B cell (primary cell): ENCODE data around the gene KANTR. TPM values are rescaled to one million over a fixed set of nuclear protein-coding genes. Genes with fewer than 3 reads are reported as not detected.

Experiments used
- ATAC-seq: fragments of 200-7000 bp; cut with Tn5 transposase; one replicate; pipeline ENCODE4 v1.10.0; 2021; ENCODE audit warnings: low read depth, mild to moderate bottlenecking, moderate number of reproducible peaks, moderate library complexity
- CTCF ChIA-PET: fragments of 350-600 bp; sonication (Branson Sonifier 250); formaldehyde crosslinking; loops from one replicate; lab custom pipeline; 2021; ENCODE audit warnings: antibody characterized with exemption, inconsistent platforms; lab: Charles Lee
- POLR2A ChIA-PET: fragments of 350-600 bp; sonication (Branson Sonifier 250); formaldehyde crosslinking; loops from one replicate; lab custom pipeline; 2021; ENCODE audit warnings: antibody characterized with exemption; lab: Charles Lee
- DNase-seq: peaks from one replicate; pipeline ENCODE4 v3.0.0; 2013
- H2AFZ ChIP-seq: 2 replicates; pipeline ENCODE4 v1.6.1; 2012; ENCODE audit warnings: mild to moderate bottlenecking, low read depth, low read length; ENCODE audit not compliant: insufficient read depth, poor library complexity, severe bottlenecking
- H3K27ac ChIP-seq, 2 donors: 1 replicate in 1 of 2; 2 replicates in 1 of 2; pipeline ENCODE4 v1.5.1; 2012 to 2013; ENCODE audit warnings: low read length in 2 of 2, mild to moderate bottlenecking in 2 of 2, moderate library complexity in 1 of 2
- H3K27me3 ChIP-seq, 4 experiments: fragments of 200-600 bp in 1 of 4; sonication (generic) in 1 of 4; replicated peaks in 1 of 4; 1 replicate in 2 of 4; 2 replicates in 2 of 4; pipeline versions ENCODE4 v1.6.1 to v1.7.0; 2013 to 2016; ENCODE audit warnings: low read length in 3 of 4, mild to moderate bottlenecking in 2 of 4, mixed read lengths in 1 of 4, moderate library complexity in 1 of 4; ENCODE audit not compliant: insufficient read depth in 4 of 4, control insufficient read depth in 3 of 4; ENCODE audit errors: control extremely low read depth in 1 of 4
- H3K36me3 ChIP-seq, 2 experiments: replicated peaks in 1 of 2; 1 replicate in 1 of 2; 2 replicates in 1 of 2; pipeline versions ENCODE4 v1.6.1 to v1.7.1; 2013; ENCODE audit warnings: low read length in 1 of 2; ENCODE audit not compliant: insufficient read depth in 2 of 2, control insufficient read depth in 1 of 2; ENCODE audit errors: control extremely low read depth in 1 of 2, extremely low read depth in 1 of 2
- H3K4me1 ChIP-seq, 2 donors: fragments of 200-600 bp in 1 of 2; sonication (generic) in 1 of 2; 1 replicate in 1 of 2; 2 replicates in 1 of 2; pipeline versions ENCODE4 v1.5.1 to v1.6.1; 2013 to 2017; ENCODE audit warnings: low read length in 2 of 2; ENCODE audit not compliant: control insufficient read depth in 2 of 2, insufficient read depth in 2 of 2
- H3K4me2 ChIP-seq: replicated peaks from 2 replicates; pipeline ENCODE3; 2012; ENCODE audit warnings: mild to moderate bottlenecking, low read depth, low read length; ENCODE audit not compliant: poor library complexity, severe bottlenecking
- H3K4me3 ChIP-seq, 5 experiments: fragments of 200-600 bp in 1 of 5; sonication (generic) in 1 of 5; 1 replicate in 3 of 5; 2 replicates in 2 of 5; pipeline versions ENCODE4 v1.5.1 to v1.7.0; 2011 to 2016; ENCODE audit warnings: low read length in 4 of 5, mild to moderate bottlenecking in 4 of 5, low read depth in 2 of 5, control low read depth in 1 of 5, moderate library complexity in 1 of 5; ENCODE audit not compliant: insufficient read depth in 1 of 5; ENCODE audit errors: control extremely low read depth in 1 of 5, extremely low read depth in 1 of 5
- H3K79me2 ChIP-seq: fragments of 200-600 bp; sonication (generic); one replicate; pipeline ENCODE4 v1.6.0; 2016; ENCODE audit warnings: low read length; ENCODE audit not compliant: control insufficient read depth, insufficient read depth
- H3K9ac ChIP-seq: fragments of 200-600 bp; sonication (generic); 2 replicates; pipeline ENCODE4 v1.6.1; 2017; ENCODE audit warnings: mild to moderate bottlenecking, low read length, moderate library complexity
- H3K9me3 ChIP-seq, 3 donors: one replicate each; pipeline versions ENCODE4 v1.6.1 to v1.7.1; 2013; ENCODE audit warnings: low read length in 2 of 3; ENCODE audit not compliant: control insufficient read depth in 2 of 3, insufficient read depth in 1 of 3; ENCODE audit errors: control extremely low read depth in 1 of 3
- H4K20me1 ChIP-seq: 2 replicates; pipeline ENCODE4 v1.6.0; 2012; ENCODE audit warnings: mild to moderate bottlenecking, low read length; ENCODE audit not compliant: insufficient read depth, control insufficient read depth, poor library complexity, severe bottlenecking
- H3K27ac Mint-ChIP-seq: one replicate; pipeline ENCODE4 v1.8.0; 2021; ENCODE audit warnings: mixed read lengths
- H3K27me3 Mint-ChIP-seq: one replicate; pipeline ENCODE4 v1.8.0; 2021; ENCODE audit warnings: mixed read lengths
- H3K4me1 Mint-ChIP-seq: one replicate; pipeline ENCODE4 v1.8.0; 2021; ENCODE audit warnings: mixed read lengths
- H3K4me3 Mint-ChIP-seq: one replicate; pipeline ENCODE4 v1.8.0; 2021; ENCODE audit warnings: mixed read lengths
- H3K9me3 Mint-ChIP-seq: one replicate; pipeline ENCODE4 v1.8.0; 2022; ENCODE audit warnings: mixed read lengths; ENCODE audit not compliant: insufficient read depth
- EZH2 ChIP-seq: IDR thresholded peaks from 2 replicates; pipeline ENCODE4 v1.6.1; 2012; ENCODE audit warnings: borderline replicate concordance, low read depth, mild to moderate bottlenecking, moderate library complexity, low read length; ENCODE audit not compliant: insufficient read depth, poor library complexity, severe bottlenecking
- WGBS: methylation state at CpG from one replicate; pipeline ENCODE4 v1.1.5; 2013; ENCODE audit warnings: missing lambda C conversion rate; ENCODE audit not compliant: insufficient coverage; 5-methylcytosine and 5-hydroxymethylcytosine counted together
- intact Hi-C: fragments of 100-400 bp; cut with micrococcal nuclease; formaldehyde crosslinking; loops from one replicate; pipeline ENCODE4 v1.10.0; 2022
- polyA plus RNA-seq: library from polyadenylated mRNA; depleted of rRNA; stranded (reverse); fragments of >200 nt; gene quantifications from 2 replicates; pipeline ENCODE4 v1.2.3, GENCODE V29; 2012
- total RNA-seq, 2 donors: library from RNA; stranded (reverse); fragments of 120-200 nt in 1 of 2; gene quantifications; 1 replicate in 1 of 2; 2 replicates in 1 of 2; pipeline versions ENCODE4 v1.2.3 to v1.2.4, GENCODE V29; 2013 to 2022
- TF ChIP-seq, protein P1 (sequence below): fragments of 200-600 bp; IDR thresholded peaks from one replicate; pipeline ENCODE4 v1.8.0; 2022; ENCODE audit warnings: antibody characterized with exemption, mild to moderate bottlenecking

KANTR gene
- total and polyA plus RNA-seq, 2 donors (not counting 1 experiment from before 2014, with no cell fraction given) = 6.7 to 26.8 TPM

DNA sequence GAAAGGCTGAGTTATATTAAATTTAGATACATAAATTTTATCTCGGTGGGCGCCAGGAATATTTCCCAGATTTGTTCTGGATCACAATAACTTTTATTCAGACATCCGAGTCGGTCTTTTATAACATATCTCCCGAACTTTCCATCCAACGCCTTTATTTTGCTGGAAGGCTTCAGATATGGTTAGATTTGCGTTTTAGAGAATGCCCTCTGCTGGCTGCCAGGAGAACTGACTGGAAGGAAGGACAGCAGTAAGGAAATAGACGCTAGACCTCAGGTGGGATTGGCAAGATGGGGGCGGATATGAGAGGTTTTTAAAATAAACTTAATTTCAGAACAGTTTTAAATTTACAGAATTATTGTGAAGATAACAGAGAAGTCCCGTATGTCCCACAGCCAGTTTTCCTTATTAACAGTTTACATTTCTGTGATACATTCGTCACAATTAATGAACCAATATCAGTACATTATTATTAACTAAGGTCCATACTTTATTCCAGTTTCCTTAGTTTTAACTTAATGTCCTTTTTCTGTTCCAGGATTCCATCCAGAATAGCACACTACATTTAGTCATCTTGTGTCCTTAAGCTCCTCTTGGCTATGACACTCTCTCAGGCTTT is 4.6 kb upstream of the KANTR start:
- H3K9me3 Mint-ChIP-seq = no peaks in the 10 kb centered on the region
- peaks cover under 1% of the 10 kb centered on the region for H3K79me2 ChIP-seq
- H3K27ac ChIP-seq = peak overlapping the region; percentile 72 to 82
- H3K27me3 Mint-ChIP-seq = no peaks in the 10 kb centered on the region
- peak overlapping the region; percentile 39 to 61 (median 59) for H3K4me3 ChIP-seq
- peaks cover 29% of the 10 kb centered on the region for H3K4me1 Mint-ChIP-seq
- ATAC-seq (no peak), DNase-seq (peak; percentile 69)
- peak overlapping the region; percentile 63 for H3K9ac ChIP-seq
- peak overlapping the region; percentile 92 for H3K4me3 Mint-ChIP-seq
- CTCF ChIA-PET = interaction anchor here (0.9 to 5.8 kb wide), 4 partner anchors 11 to 136 kb away, joined by 3 to 39 read pairs (median 4); no protein-coding TSS in a partner anchor
- no peaks in the 10 kb centered on the region for H4K20me1 ChIP-seq
- H2AFZ ChIP-seq = peak overlapping the region; percentile 55
- TF ChIP-seq EZH2 = no peak
- TF ChIP-seq, protein P1, sequence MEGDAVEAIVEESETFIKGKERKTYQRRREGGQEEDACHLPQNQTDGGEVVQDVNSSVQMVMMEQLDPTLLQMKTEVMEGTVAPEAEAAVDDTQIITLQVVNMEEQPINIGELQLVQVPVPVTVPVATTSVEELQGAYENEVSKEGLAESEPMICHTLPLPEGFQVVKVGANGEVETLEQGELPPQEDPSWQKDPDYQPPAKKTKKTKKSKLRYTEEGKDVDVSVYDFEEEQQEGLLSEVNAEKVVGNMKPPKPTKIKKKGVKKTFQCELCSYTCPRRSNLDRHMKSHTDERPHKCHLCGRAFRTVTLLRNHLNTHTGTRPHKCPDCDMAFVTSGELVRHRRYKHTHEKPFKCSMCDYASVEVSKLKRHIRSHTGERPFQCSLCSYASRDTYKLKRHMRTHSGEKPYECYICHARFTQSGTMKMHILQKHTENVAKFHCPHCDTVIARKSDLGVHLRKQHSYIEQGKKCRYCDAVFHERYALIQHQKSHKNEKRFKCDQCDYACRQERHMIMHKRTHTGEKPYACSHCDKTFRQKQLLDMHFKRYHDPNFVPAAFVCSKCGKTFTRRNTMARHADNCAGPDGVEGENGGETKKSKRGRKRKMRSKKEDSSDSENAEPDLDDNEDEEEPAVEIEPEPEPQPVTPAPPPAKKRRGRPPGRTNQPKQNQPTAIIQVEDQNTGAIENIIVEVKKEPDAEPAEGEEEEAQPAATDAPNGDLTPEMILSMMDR = peak; percentile 78
- POLR2A ChIA-PET = no interaction called here
- peaks cover 0 to 19% of the 10 kb centered on the region in 2 experiments for H3K36me3 ChIP-seq
- H3K27me3 ChIP-seq = no peaks in the 10 kb centered on the region
- no CpG with 5 or more reads among the region's 11 CpGs for WGBS
- peaks cover 0 to 17% of the 10 kb centered on the region in 2 donors for H3K4me1 ChIP-seq
- H3K27ac Mint-ChIP-seq = peak overlapping the region; percentile 94
- H3K9me3 ChIP-seq = no peaks in the 10 kb centered on the region
- peak overlapping the region; percentile 76 for H3K4me2 ChIP-seq
- intact Hi-C loops = loop anchor here (1.0 to 2.0 kb wide), 2 partner anchors 18 to 333 kb away; partner anchors contain the start of genes RIBC1 and SMC1A

DNA sequence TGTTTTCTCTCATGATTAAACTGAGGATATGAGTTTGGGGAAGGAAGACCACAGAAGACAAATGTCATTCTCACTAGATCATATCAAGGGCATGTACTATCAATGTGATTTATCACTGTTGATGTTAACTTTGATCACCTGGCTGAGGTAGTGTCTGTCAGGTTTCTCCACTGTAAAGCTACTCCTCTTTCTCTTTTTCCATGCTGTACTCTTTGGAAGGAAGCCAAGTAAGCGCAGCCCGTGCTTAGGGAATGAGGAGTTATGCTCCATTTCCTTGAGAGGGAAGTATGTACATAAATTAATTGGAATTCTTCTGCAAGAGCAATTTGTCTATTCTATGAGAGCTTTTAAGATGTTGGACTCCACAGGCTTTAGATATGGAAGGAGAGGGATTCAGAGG is 4.0 kb upstream of the KANTR start:
- H3K4me1 Mint-ChIP-seq = peaks cover 32% of the 10 kb centered on the region
- no CpG with 5 or more reads among the region's 2 CpGs for WGBS
- no peak for ATAC-seq
- H3K27ac Mint-ChIP-seq = no peak overlapping the region
- Histone ChIP-seq H3K79me2 (peaks cover 6% of the 10 kb centered on the region), H3K27ac (no peak overlapping the region), H3K4me1 (peaks cover 5 to 21% of the 10 kb centered on the region in 2 donors), H3K9ac (no peak overlapping the region), H3K36me3 (peaks cover 0 to 16% of the 10 kb centered on the region in 2 experiments), H3K4me3 (no peak overlapping the region), H3K9me3 (no peaks in the 10 kb centered on the region), H2AFZ (no peak overlapping the region), H3K27me3 (no peaks in the 10 kb centered on the region), H3K4me2 (no peak overlapping the region), H4K20me1 (no peaks in the 10 kb centered on the region)
- H3K4me3 Mint-ChIP-seq = no peak overlapping the region
- intact Hi-C loops = loop anchor here (1.0 to 10.0 kb wide), 3 partner anchors 19 to 955 kb away; partner anchors contain the start of genes PHF8, RIBC1 and SMC1A
- H3K27me3 Mint-ChIP-seq = no peaks in the 10 kb centered on the region
- POLR2A ChIA-PET = no interaction called here
- no peak for DNase-seq
- TF ChIP-seq, protein P1 = no peak
- no peak for TF ChIP-seq EZH2
- no peaks in the 10 kb centered on the region for H3K9me3 Mint-ChIP-seq
- CTCF ChIA-PET = interaction anchor here (0.9 to 5.8 kb wide), 3 partner anchors 11 to 95 kb away, joined by 3 to 39 read pairs (median 4); no protein-coding TSS in a partner anchor
